ENCODE measurements around the gene OSGIN1.

OSGIN1 gene

DNA sequence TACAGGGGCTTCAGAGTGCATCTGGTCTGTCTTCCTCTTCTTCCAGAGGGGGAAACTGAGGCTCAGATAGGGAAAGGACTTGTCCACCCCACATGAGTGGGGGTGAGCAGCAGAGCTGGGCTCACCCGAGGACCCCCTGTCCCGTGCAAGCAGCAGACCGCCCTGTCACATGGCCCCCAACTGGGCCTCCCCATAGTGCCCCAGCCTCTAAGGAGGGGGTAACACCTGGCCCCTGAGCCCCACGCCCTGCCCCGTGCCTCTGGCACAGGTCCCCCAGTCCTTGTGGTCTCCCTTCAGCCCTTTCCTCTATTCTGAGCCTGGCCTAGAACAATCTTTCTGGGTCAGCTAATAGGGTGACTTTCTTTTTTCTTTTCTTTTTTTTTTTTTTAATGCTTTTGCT lies 8.6 kb downstream of the OSGIN1 start:
- no peak overlapping the region for H3K4me3 ChIP-seq (replicated peaks; ENCODE audit: low read depth, low read length)
- H3K36me3 ChIP-seq (ENCODE audit: control insufficient read depth, insufficient read depth, low read length): no peaks in the 10 kb centered on the region
- TF ChIP-seq, protein P1, sequence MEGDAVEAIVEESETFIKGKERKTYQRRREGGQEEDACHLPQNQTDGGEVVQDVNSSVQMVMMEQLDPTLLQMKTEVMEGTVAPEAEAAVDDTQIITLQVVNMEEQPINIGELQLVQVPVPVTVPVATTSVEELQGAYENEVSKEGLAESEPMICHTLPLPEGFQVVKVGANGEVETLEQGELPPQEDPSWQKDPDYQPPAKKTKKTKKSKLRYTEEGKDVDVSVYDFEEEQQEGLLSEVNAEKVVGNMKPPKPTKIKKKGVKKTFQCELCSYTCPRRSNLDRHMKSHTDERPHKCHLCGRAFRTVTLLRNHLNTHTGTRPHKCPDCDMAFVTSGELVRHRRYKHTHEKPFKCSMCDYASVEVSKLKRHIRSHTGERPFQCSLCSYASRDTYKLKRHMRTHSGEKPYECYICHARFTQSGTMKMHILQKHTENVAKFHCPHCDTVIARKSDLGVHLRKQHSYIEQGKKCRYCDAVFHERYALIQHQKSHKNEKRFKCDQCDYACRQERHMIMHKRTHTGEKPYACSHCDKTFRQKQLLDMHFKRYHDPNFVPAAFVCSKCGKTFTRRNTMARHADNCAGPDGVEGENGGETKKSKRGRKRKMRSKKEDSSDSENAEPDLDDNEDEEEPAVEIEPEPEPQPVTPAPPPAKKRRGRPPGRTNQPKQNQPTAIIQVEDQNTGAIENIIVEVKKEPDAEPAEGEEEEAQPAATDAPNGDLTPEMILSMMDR (IDR thresholded peaks at IDR 0.05; ENCODE audit: insufficient read depth, low read length, poor library complexity, severe bottlenecking): no peak
- H3K27me3 ChIP-seq (replicated peaks; ENCODE audit: control insufficient read depth, insufficient read depth, low read length): no peaks in the 10 kb centered on the region
- no peak for DNase-seq (ENCODE audit: extremely low read depth, insufficient read length)

DNA sequence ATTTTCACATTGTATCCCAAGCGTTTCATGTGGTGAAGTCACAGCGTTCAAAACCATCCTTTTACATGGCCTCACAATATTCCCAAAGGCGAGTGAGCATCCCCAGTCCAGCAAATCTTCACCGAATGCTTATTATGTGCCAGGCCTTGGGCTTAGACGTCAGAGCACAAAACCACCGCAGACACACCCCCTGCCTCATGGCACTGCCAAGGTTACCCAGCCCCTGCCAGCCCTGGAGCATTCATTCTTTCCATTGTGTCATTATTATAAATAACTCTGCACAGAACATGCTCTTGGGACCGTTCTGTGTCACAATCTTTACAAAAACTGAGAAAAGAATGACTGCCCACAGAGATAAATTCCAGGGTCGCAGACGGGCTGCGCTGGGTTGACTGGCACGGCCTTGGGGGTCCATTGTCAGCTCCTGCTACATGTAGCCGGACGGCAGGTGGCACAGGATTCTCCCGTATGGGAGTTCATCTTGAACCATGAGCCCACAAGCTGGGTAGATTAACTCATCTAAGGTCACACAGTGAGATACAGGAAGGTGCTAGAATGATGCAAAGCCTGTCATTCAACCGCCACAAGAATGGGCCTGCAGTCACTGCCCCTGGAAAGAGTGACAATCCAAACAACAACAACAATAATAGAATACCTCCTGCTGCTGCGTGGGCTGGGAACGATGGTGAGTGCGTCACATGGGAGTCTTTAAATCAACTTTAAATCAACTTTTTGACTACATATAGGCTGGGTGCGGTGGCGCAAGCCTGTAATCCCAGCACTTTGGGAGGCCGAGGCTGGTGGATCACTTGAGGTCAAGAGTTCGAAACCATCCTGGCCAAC lies 10.5 kb downstream of the OSGIN1 start:
- DNase-seq (ENCODE audit: extremely low read depth, insufficient read length): no peak
- Histone ChIP-seq H3K27me3 (replicated peaks; ENCODE audit: control insufficient read depth, insufficient read depth, low read length) (no peaks in the 10 kb centered on the region), H3K4me3 (replicated peaks; ENCODE audit: low read depth, low read length) (no peak overlapping the region), H3K36me3 (ENCODE audit: control insufficient read depth, insufficient read depth, low read length) (no peaks in the 10 kb centered on the region)
- TF ChIP-seq, protein P1 (IDR thresholded peaks at IDR 0.05; ENCODE audit: insufficient read depth, low read length, poor library complexity, severe bottlenecking): no peak

DNA sequence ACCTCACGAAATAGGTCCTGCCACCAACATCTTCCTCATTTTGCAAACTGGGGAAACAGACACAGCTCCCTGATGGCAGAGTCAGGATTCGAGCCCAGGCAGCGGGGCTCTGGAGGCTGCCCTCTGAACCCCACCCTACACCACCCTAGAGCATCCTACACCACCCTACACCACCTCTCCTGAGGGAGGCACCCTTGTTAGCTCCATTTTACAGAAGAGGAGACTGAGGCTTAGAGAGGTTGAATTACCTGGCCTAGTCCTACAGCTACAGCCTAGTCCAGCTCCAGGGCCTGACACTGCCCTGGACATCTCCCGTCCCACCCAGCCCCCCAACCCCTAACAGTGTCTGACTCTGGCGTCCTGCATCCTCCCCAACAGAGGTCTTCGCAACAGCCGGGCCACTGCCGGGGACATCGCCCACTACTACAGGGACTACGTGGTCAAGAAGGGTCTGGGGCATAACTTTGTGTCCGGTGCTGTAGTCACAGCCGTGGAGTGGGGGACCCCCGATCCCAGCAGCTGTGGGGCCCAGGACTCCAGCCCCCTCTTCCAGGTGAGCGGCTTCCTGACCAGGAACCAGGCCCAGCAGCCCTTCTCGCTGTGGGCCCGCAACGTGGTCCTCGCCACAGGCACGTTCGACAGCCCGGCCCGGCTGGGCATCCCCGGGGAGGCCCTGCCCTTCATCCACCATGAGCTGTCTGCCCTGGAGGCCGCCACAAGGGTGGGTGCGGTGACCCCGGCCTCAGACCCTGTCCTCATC lies 11.8 kb downstream of the OSGIN1 start:
- H3K4me3 ChIP-seq (replicated peaks; ENCODE audit: low read depth, low read length): no peak overlapping the region
- H3K27me3 ChIP-seq (replicated peaks; ENCODE audit: control insufficient read depth, insufficient read depth, low read length): no peaks in the 10 kb centered on the region
- no peak for DNase-seq (ENCODE audit: extremely low read depth, insufficient read length)
- TF ChIP-seq, protein P1 (IDR thresholded peaks at IDR 0.05; ENCODE audit: insufficient read depth, low read length, poor library complexity, severe bottlenecking): no peak
- H3K36me3 ChIP-seq (ENCODE audit: control insufficient read depth, insufficient read depth, low read length): no peaks in the 10 kb centered on the region

- H3K27me3 ChIP-seq (replicated peaks; ENCODE audit: control insufficient read depth, insufficient read depth, low read length): no peaks in the 10 kb centered on the region
- DNase-seq (ENCODE audit: extremely low read depth, insufficient read length): no peak
- H3K4me3 ChIP-seq (replicated peaks; ENCODE audit: low read depth, low read length): no peak overlapping the region
- TF ChIP-seq, protein P1 (IDR thresholded peaks at IDR 0.05; ENCODE audit: insufficient read depth, low read length, poor library complexity, severe bottlenecking): no peak
- no peaks in the 10 kb centered on the region for H3K36me3 ChIP-seq (ENCODE audit: control insufficient read depth, insufficient read depth, low read length)
Observed at GRCh38 chr16:83965444-83966152, 12.6 kb downstream of the OSGIN1 start.

DNA sequence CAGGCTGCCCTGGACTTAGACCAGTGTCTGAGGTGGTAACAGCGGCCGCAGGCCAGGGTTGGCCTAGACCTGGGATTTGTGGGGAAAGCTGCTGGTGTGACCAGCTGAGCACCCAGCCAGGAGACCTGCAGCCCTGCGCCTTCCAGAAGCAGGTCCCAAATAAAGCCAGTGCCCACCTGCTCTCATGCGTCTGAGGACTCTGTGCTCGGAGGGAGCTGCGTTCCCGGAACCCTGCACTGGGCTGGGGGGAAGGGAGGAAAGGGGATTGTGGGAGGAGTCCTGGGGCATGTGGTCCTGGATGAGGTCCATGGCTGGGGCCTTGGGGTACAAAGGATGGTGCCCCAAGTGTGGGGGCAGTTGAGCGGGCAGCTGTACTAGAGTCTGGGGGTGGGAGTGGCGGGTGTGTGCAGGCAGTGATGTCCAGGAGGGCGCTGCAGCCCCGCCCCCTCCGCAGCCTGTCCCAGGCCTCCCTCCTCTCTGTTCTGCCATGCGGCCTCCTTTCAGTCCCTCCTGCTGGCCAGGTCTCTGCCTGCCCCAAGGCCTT lies 13.2 kb downstream of the OSGIN1 start:
- no peaks in the 10 kb centered on the region for H3K36me3 ChIP-seq (ENCODE audit: control insufficient read depth, insufficient read depth, low read length)
- H3K27me3 ChIP-seq (replicated peaks; ENCODE audit: control insufficient read depth, insufficient read depth, low read length): no peaks in the 10 kb centered on the region
- no peak overlapping the region for H3K4me3 ChIP-seq (replicated peaks; ENCODE audit: low read depth, low read length)
- DNase-seq (ENCODE audit: extremely low read depth, insufficient read length): no peak
- TF ChIP-seq, protein P1 (IDR thresholded peaks at IDR 0.05; ENCODE audit: insufficient read depth, low read length, poor library complexity, severe bottlenecking): no peak
